Measurements from ENCODE around the gene MFAP2.

- no peak for TF ChIP-seq SRF (IDR thresholded peaks at IDR 0.05; ENCODE audit: low read depth, low read length)
- TF ChIP-seq USF2 (IDR thresholded peaks at IDR 0.05; ENCODE audit: low read length), result no peak
- no peak for TF ChIP-seq PHF8 (conservative IDR thresholded peaks at IDR 0.05; ENCODE audit: low read depth, low read length)
- TF ChIP-seq CHD1 (IDR thresholded peaks at IDR 0.05; ENCODE audit: low read depth, low read length), result no peak
- TF ChIP-seq CTCF (IDR thresholded peaks at IDR 0.05; ENCODE audit: control extremely low read depth in 1 of 3, insufficient read depth in 1 of 3, low read depth in 1 of 3, low read length in 3 of 3), result no peak
- TF ChIP-seq GABPA (IDR thresholded peaks at IDR 0.05; ENCODE audit: borderline replicate concordance, insufficient read depth, low read length), result no peak
- no peak for TF ChIP-seq EZH2 (IDR thresholded peaks at IDR 0.05; ENCODE audit: low read depth, low read length, severe bottlenecking)
- no peak for TF ChIP-seq RXRA (IDR thresholded peaks at IDR 0.05; ENCODE audit: insufficient read depth, low read depth, low read length)
- TF ChIP-seq TEAD4 (IDR thresholded peaks at IDR 0.05; ENCODE audit: low read depth, low read length), result no peak
- TF ChIP-seq RAD21 (IDR thresholded peaks at IDR 0.05 in 1 of 2, conservative IDR thresholded peaks at IDR 0.05 in 1 of 2; ENCODE audit: low read depth in 2 of 2, low read length in 2 of 2), result no peak
- no peak for TF ChIP-seq TCF12 (IDR thresholded peaks at IDR 0.05; ENCODE audit: low read depth, low read length)
- no peak for TF ChIP-seq NRF1 (IDR thresholded peaks at IDR 0.05; ENCODE audit: low read depth, low read length)
- TF ChIP-seq CHD7 (IDR thresholded peaks at IDR 0.05; ENCODE audit: insufficient replicate concordance, low read length), result no peak
Measured at GRCh38 chr1:16944038-16944437, 36.4 kb downstream of the MFAP2 start.
